Measurements from ENCODE around the gene TEX2. TPM values are rescaled to one million over a fixed set of nuclear protein-coding genes. Genes with fewer than 3 reads are reported as not detected.
A peak's percentile ranks its signal among the peaks of the same experiment; 100 is the strongest.

The TEX2 gene
- total and polyA plus RNA-seq, 2 of the 13 experiments (the other 11 are each of a cell fraction or from before 2014, with no cell fraction given), result 21.4 to 37.7 TPM

GRCh38 chr17:64115822-64116534 is 147.1 kb downstream of the TEX2 start:
- in situ Hi-C loops (cut with HindIII; ENCODE audit: extremely low pct_ligation_motif_present, low pct_unique_long_range_greater_than_20kb) (no loop called here), intact Hi-C loops (cut with micrococcal nuclease; ENCODE audit: unreplicated experiment) (no loop called here)
- POLR2A ChIA-PET, result no interaction called here
- no TSS peak for BruUV-seq (replicated peaks)
- H3K36me3 ChIP-seq (replicated peaks in 1 of 2; ENCODE audit: control insufficient read depth in 1 of 2, insufficient read depth in 2 of 2, low read length in 2 of 2), result peaks cover 0 to 3% of the 10 kb centered on the region in 2 experiments; a peak in 2 of 5 replicates
- H3K9me3 ChIP-seq (ENCODE audit: low read length), result no peaks in the 10 kb centered on the region
- FAIRE-seq (no peak), DNase-seq (ENCODE audit: low spot score) (no peak), ATAC-seq (no peak)
- H3K4me3 ChIP-seq (replicated peaks in 1 of 3; ENCODE audit: insufficient read depth in 1 of 3, low read depth in 2 of 3, low read length in 3 of 3), result no peak overlapping the region
- 85% methylated on average over 7 of the region's 7 CpGs for WGBS (ENCODE audit: low lambda C conversion rate)
- H3K79me2 ChIP-seq (ENCODE audit: insufficient read depth, low read length), result peaks cover 19% of the 10 kb centered on the region
- CTCF ChIA-PET (ENCODE audit: low intra/inter-chr PET ratio, low total read pairs), result no interaction called here
- H4K20me1 ChIP-seq (ENCODE audit: insufficient read depth, low read length), result no peaks in the 10 kb centered on the region
- peaks cover 32% of the 10 kb centered on the region for H3K4me1 ChIP-seq (ENCODE audit: insufficient read depth, low read length)
- H3K4me2 ChIP-seq (ENCODE audit: low read depth, low read length), result no peak overlapping the region
- H3K27me3 ChIP-seq (ENCODE audit: control insufficient read depth in 1 of 2, insufficient read depth in 2 of 2, low read length in 2 of 2), result no peaks in the 10 kb centered on the region
- TF ChIP-seq CERS6 (CRISPR knock-in tag; IDR thresholded peaks at IDR 0.05), result no peak
- peak; percentile 22; the same call in 1 of the 2 replicates for TF ChIP-seq FOSL2 (CRISPR knock-in tag; IDR thresholded peaks at IDR 0.05)
- peak; percentile 72; the same call in 1 of the 2 replicates for TF ChIP-seq CEBPB (IDR thresholded peaks at IDR 0.05; ENCODE audit: borderline replicate concordance, low read depth, low read length)
- no peak overlapping the region for H2AFZ ChIP-seq (ENCODE audit: low read length)
- H3K27ac ChIP-seq (ENCODE audit: extremely low read length, insufficient read depth, low read length), result no peak overlapping the region
- no peak overlapping the region for H3K9ac ChIP-seq (ENCODE audit: insufficient read depth, low read depth, low read length)

- no peak overlapping the region for H3K4me3 ChIP-seq (replicated peaks in 1 of 3; ENCODE audit: insufficient read depth in 1 of 3, low read depth in 2 of 3, low read length in 3 of 3)
- in situ Hi-C loops (cut with HindIII; ENCODE audit: extremely low pct_ligation_motif_present, low pct_unique_long_range_greater_than_20kb) (no loop called here), intact Hi-C loops (cut with micrococcal nuclease; ENCODE audit: unreplicated experiment) (no loop called here)
- WGBS (ENCODE audit: low lambda C conversion rate), result 95% methylated on average over 8 of the region's 8 CpGs
- ATAC-seq, result no peak
- peaks cover 0 to 3% of the 10 kb centered on the region in 2 experiments; a peak in 1 of 5 replicates for H3K36me3 ChIP-seq (replicated peaks in 1 of 2; ENCODE audit: control insufficient read depth in 1 of 2, insufficient read depth in 2 of 2, low read length in 2 of 2)
- CTCF ChIA-PET (ENCODE audit: low intra/inter-chr PET ratio, low total read pairs), result no interaction called here
- no peak for FAIRE-seq
- H3K4me2 ChIP-seq (ENCODE audit: low read depth, low read length), result no peak overlapping the region
- no peak overlapping the region for H2AFZ ChIP-seq (ENCODE audit: low read length)
- peaks cover 20% of the 10 kb centered on the region for H3K79me2 ChIP-seq (ENCODE audit: insufficient read depth, low read length)
- H3K27ac ChIP-seq (ENCODE audit: extremely low read length, insufficient read depth, low read length), result no peak overlapping the region
- POLR2A ChIA-PET, result no interaction called here
- H4K20me1 ChIP-seq (ENCODE audit: insufficient read depth, low read length), result no peaks in the 10 kb centered on the region
- H3K4me1 ChIP-seq (ENCODE audit: insufficient read depth, low read length), result peaks cover 24% of the 10 kb centered on the region
- BruUV-seq (replicated peaks), result no TSS peak
- no peak for DNase-seq (ENCODE audit: low spot score)
- H3K9me3 ChIP-seq (ENCODE audit: low read length), result no peaks in the 10 kb centered on the region
- H3K9ac ChIP-seq (ENCODE audit: insufficient read depth, low read depth, low read length), result no peak overlapping the region
- H3K27me3 ChIP-seq (ENCODE audit: control insufficient read depth in 1 of 2, insufficient read depth in 2 of 2, low read length in 2 of 2), result no peaks in the 10 kb centered on the region
- TF ChIP-seq SNRNP70 (IDR thresholded peaks at IDR 0.05; ENCODE audit: low read depth, low read length), result no peak
- TF ChIP-seq RXRB (CRISPR knock-in tag; IDR thresholded peaks at IDR 0.05; ENCODE audit: borderline replicate concordance), result no peak
- no peak for TF ChIP-seq MBNL3 (CRISPR knock-in tag; conservative IDR thresholded peaks at IDR 0.05)
- no peak for TF ChIP-seq ZNF704 (CRISPR knock-in tag; IDR thresholded peaks at IDR 0.05; ENCODE audit: borderline replicate concordance)
- TF ChIP-seq ZSCAN25 (CRISPR knock-in tag; IDR thresholded peaks at IDR 0.05), result no peak
- no peak for TF ChIP-seq ZNF576 (CRISPR knock-in tag; IDR thresholded peaks at IDR 0.05)
- no peak for TF ChIP-seq FOXK2 (IDR thresholded peaks at IDR 0.05)
- no peak for TF ChIP-seq ZSCAN20 (CRISPR knock-in tag; IDR thresholded peaks at IDR 0.05; ENCODE audit: borderline replicate concordance)
- TF ChIP-seq ZBTB7B (CRISPR knock-in tag; IDR thresholded peaks at IDR 0.05), result no peak
- no peak for TF ChIP-seq ZNF20 (CRISPR knock-in tag; IDR thresholded peaks at IDR 0.05)
- TF ChIP-seq ZNF709 (CRISPR knock-in tag; IDR thresholded peaks at IDR 0.05), result no peak
- no peak for TF ChIP-seq SNAPC5 (CRISPR knock-in tag; IDR thresholded peaks at IDR 0.05; ENCODE audit: borderline replicate concordance)
These were observed 147.9 kb downstream of the TEX2 start for GRCh38 chr17:64115043-64115698.

Measured in HepG2 (cell line).